ENCODE measurements around the gene MCIDAS.

MCIDAS gene

GRCh38 chr5:55220433-55221185 lies 6.5 kb downstream of the MCIDAS start:
- WGBS, 2 experiments (ENCODE audit: insufficient coverage in 2 of 2) = 0 to 1% methylated on average over 52 to 56 of the region's 62 CpGs
- Histone ChIP-seq H3K9me3 (ENCODE audit: control insufficient read depth, low read length) (no peaks in the 10 kb centered on the region), H3K4me1 (ENCODE audit: control insufficient read depth, insufficient read depth, low read length, poor library complexity, severe bottlenecking) (peaks cover 8% of the 10 kb centered on the region), H3K27ac (ENCODE audit: low read depth, low read length, severe bottlenecking) (no peak overlapping the region), H3K36me3 (ENCODE audit: control insufficient read depth, insufficient read depth, low read length) (no peaks in the 10 kb centered on the region), H3K4me3 (ENCODE audit: extremely low read depth, insufficient read depth, low read length, poor library complexity, severe bottlenecking) (peak overlapping the region; percentile 40)

GRCh38 chr5:55219770-55220169 lies 7.3 kb downstream of the MCIDAS start:
- Histone ChIP-seq H3K36me3 (ENCODE audit: control insufficient read depth, insufficient read depth, low read length) (no peaks in the 10 kb centered on the region), H3K27ac (ENCODE audit: low read depth, low read length, severe bottlenecking) (no peak overlapping the region), H3K4me1 (ENCODE audit: control insufficient read depth, insufficient read depth, low read length, poor library complexity, severe bottlenecking) (peaks cover 8% of the 10 kb centered on the region), H3K9me3 (ENCODE audit: control insufficient read depth, low read length) (no peaks in the 10 kb centered on the region), H3K4me3 (ENCODE audit: extremely low read depth, insufficient read depth, low read length, poor library complexity, severe bottlenecking) (no peak overlapping the region)
- no CpG with 5 or more reads among the region's 3 CpGs for WGBS, 2 experiments (ENCODE audit: insufficient coverage in 2 of 2)

GRCh38 chr5:55218967-55219366 lies 8.1 kb downstream of the MCIDAS start:
- no peaks in the 10 kb centered on the region for H3K36me3 ChIP-seq (ENCODE audit: control insufficient read depth, insufficient read depth, low read length)
- H3K27ac ChIP-seq (ENCODE audit: low read depth, low read length, severe bottlenecking) = no peak overlapping the region
- 58 to 66% methylated on average over 2 to 3 of the region's 4 CpGs for WGBS, 2 experiments (ENCODE audit: insufficient coverage in 2 of 2)
- H3K4me1 ChIP-seq (ENCODE audit: control insufficient read depth, insufficient read depth, low read length, poor library complexity, severe bottlenecking) = peaks cover 8% of the 10 kb centered on the region
- H3K4me3 ChIP-seq (ENCODE audit: extremely low read depth, insufficient read depth, low read length, poor library complexity, severe bottlenecking) = no peak overlapping the region
- no peaks in the 10 kb centered on the region for H3K9me3 ChIP-seq (ENCODE audit: control insufficient read depth, low read length)

- Histone ChIP-seq H3K27ac (ENCODE audit: low read depth, low read length, severe bottlenecking) (no peak overlapping the region), H3K9me3 (ENCODE audit: control insufficient read depth, low read length) (no peaks in the 10 kb centered on the region), H3K36me3 (ENCODE audit: control insufficient read depth, insufficient read depth, low read length) (no peaks in the 10 kb centered on the region), H3K4me3 (ENCODE audit: extremely low read depth, insufficient read depth, low read length, poor library complexity, severe bottlenecking) (no peak overlapping the region), H3K4me1 (ENCODE audit: control insufficient read depth, insufficient read depth, low read length, poor library complexity, severe bottlenecking) (no peaks in the 10 kb centered on the region)
- 60% methylated on average over 1 of the region's 2 CpGs; no CpG with 5 or more reads in 1 of the 2 experiments for WGBS, 2 experiments (ENCODE audit: insufficient coverage in 2 of 2)
Measured at GRCh38 chr5:55211184-55211874, 15.8 kb downstream of the MCIDAS start.

- no peak overlapping the region for H3K4me3 ChIP-seq (ENCODE audit: extremely low read depth, insufficient read depth, low read length, poor library complexity, severe bottlenecking)
- H3K4me1 ChIP-seq (ENCODE audit: control insufficient read depth, insufficient read depth, low read length, poor library complexity, severe bottlenecking) = no peaks in the 10 kb centered on the region
- H3K27ac ChIP-seq (ENCODE audit: low read depth, low read length, severe bottlenecking) = no peak overlapping the region
- 89% methylated on average over 2 of the region's 2 CpGs; no CpG with 5 or more reads in 1 of the 2 experiments for WGBS, 2 experiments (ENCODE audit: insufficient coverage in 2 of 2)
- no peaks in the 10 kb centered on the region for H3K9me3 ChIP-seq (ENCODE audit: control insufficient read depth, low read length)
- H3K36me3 ChIP-seq (ENCODE audit: control insufficient read depth, insufficient read depth, low read length) = no peaks in the 10 kb centered on the region
Measured at GRCh38 chr5:55205001-55205400, 22.1 kb downstream of the MCIDAS start.

GRCh38 chr5:55191165-55191564 lies 36.0 kb downstream of the MCIDAS start:
- H3K36me3 ChIP-seq (ENCODE audit: control insufficient read depth, insufficient read depth, low read length) = no peaks in the 10 kb centered on the region
- H3K27ac ChIP-seq (ENCODE audit: low read depth, low read length, severe bottlenecking) = no peak overlapping the region
- H3K4me3 ChIP-seq (ENCODE audit: extremely low read depth, insufficient read depth, low read length, poor library complexity, severe bottlenecking) = no peak overlapping the region
- H3K9me3 ChIP-seq (ENCODE audit: control insufficient read depth, low read length) = no peaks in the 10 kb centered on the region
- WGBS, 2 experiments (ENCODE audit: insufficient coverage in 2 of 2) = no CpG with 5 or more reads among the region's 2 CpGs
- H3K4me1 ChIP-seq (ENCODE audit: control insufficient read depth, insufficient read depth, low read length, poor library complexity, severe bottlenecking) = no peaks in the 10 kb centered on the region

- WGBS, 2 experiments (ENCODE audit: insufficient coverage in 2 of 2) = 77 to 95% methylated on average over 2 to 5 of the region's 6 CpGs
- Histone ChIP-seq H3K9me3 (ENCODE audit: control insufficient read depth, low read length) (no peaks in the 10 kb centered on the region), H3K4me3 (ENCODE audit: extremely low read depth, insufficient read depth, low read length, poor library complexity, severe bottlenecking) (no peak overlapping the region), H3K4me1 (ENCODE audit: control insufficient read depth, insufficient read depth, low read length, poor library complexity, severe bottlenecking) (no peaks in the 10 kb centered on the region), H3K36me3 (ENCODE audit: control insufficient read depth, insufficient read depth, low read length) (no peaks in the 10 kb centered on the region), H3K27ac (ENCODE audit: low read depth, low read length, severe bottlenecking) (no peak overlapping the region)
Measured at GRCh38 chr5:55188656-55189540, 38.2 kb downstream of the MCIDAS start.

GRCh38 chr5:55187370-55187769 lies 39.7 kb downstream of the MCIDAS start:
- 47 to 48% methylated on average over 3 to 4 of the region's 4 CpGs for whole genome bisulfite sequencing, 2 experiments (ENCODE audit: insufficient coverage in 2 of 2)
- H3K27ac ChIP-seq (ENCODE audit: low read depth, low read length, severe bottlenecking) = no peak overlapping the region
- no peak overlapping the region for H3K4me3 ChIP-seq (ENCODE audit: extremely low read depth, insufficient read depth, low read length, poor library complexity, severe bottlenecking)
- no peaks in the 10 kb centered on the region for H3K4me1 ChIP-seq (ENCODE audit: control insufficient read depth, insufficient read depth, low read length, poor library complexity, severe bottlenecking)
- no peaks in the 10 kb centered on the region for H3K36me3 ChIP-seq (ENCODE audit: control insufficient read depth, insufficient read depth, low read length)
- H3K9me3 ChIP-seq (ENCODE audit: control insufficient read depth, low read length) = no peaks in the 10 kb centered on the region

- no peak overlapping the region for H3K4me3 ChIP-seq (ENCODE audit: extremely low read depth, insufficient read depth, low read length, poor library complexity, severe bottlenecking)
- H3K27ac ChIP-seq (ENCODE audit: low read depth, low read length, severe bottlenecking) = no peak overlapping the region
- H3K9me3 ChIP-seq (ENCODE audit: control insufficient read depth, low read length) = no peaks in the 10 kb centered on the region
- 50% methylated on average over 1 of the region's 1 CpG; no CpG with 5 or more reads in 1 of the 2 experiments for WGBS, 2 experiments (ENCODE audit: insufficient coverage in 2 of 2)
- no peaks in the 10 kb centered on the region for H3K4me1 ChIP-seq (ENCODE audit: control insufficient read depth, insufficient read depth, low read length, poor library complexity, severe bottlenecking)
- H3K36me3 ChIP-seq (ENCODE audit: control insufficient read depth, insufficient read depth, low read length) = no peaks in the 10 kb centered on the region
Measured at GRCh38 chr5:55180016-55180415, 47.1 kb downstream of the MCIDAS start.

- no CpG with 5 or more reads among the region's 2 CpGs for WGBS, 2 experiments (ENCODE audit: insufficient coverage in 2 of 2)
- H3K4me3 ChIP-seq (ENCODE audit: extremely low read depth, insufficient read depth, low read length, poor library complexity, severe bottlenecking) = no peak overlapping the region
- no peaks in the 10 kb centered on the region for H3K36me3 ChIP-seq (ENCODE audit: control insufficient read depth, insufficient read depth, low read length)
- no peak overlapping the region for H3K27ac ChIP-seq (ENCODE audit: low read depth, low read length, severe bottlenecking)
- H3K9me3 ChIP-seq (ENCODE audit: control insufficient read depth, low read length) = no peaks in the 10 kb centered on the region
- H3K4me1 ChIP-seq (ENCODE audit: control insufficient read depth, insufficient read depth, low read length, poor library complexity, severe bottlenecking) = peaks cover 6% of the 10 kb centered on the region
Measured at GRCh38 chr5:55177078-55177477, 50.0 kb downstream of the MCIDAS start.

Measured in mesodermal cell (in vitro differentiated cells).